AG09319 (cell line): ENCODE results near the gene NUDT4.

ENCODE experiments used
- DNase-seq: peaks from one replicate; pipeline ENCODE4 v3.0.0-alpha.2; 2010; ENCODE audit warnings: low read depth; ENCODE audit errors: extremely low read depth
- CTCF ChIP-seq: IDR thresholded peaks from 2 replicates; pipeline ENCODE4 v1.5.1; 2011; ENCODE audit warnings: low read depth, mild to moderate bottlenecking, inconsistent platforms, low read length, moderate library complexity

NUDT4 gene

GRCh38 chr12:93358821-93359220 is 18.9 kb upstream of the NUDT4 start:
- no peak for DNase-seq
- TF ChIP-seq CTCF: no peak

GRCh38 chr12:93360688-93361087 is 17.0 kb upstream of the NUDT4 start:
- no peak for DNase-seq
- no peak for TF ChIP-seq CTCF

GRCh38 chr12:93361151-93361919 is 16.4 kb upstream of the NUDT4 start:
- no peak for TF ChIP-seq CTCF
- no peak for DNase-seq

- TF ChIP-seq CTCF: no peak
- no peak for DNase-seq
These were observed 13.9 kb upstream of the NUDT4 start for GRCh38 chr12:93363841-93364297.

- no peak for TF ChIP-seq CTCF
- no peak for DNase-seq
These were observed 11.9 kb upstream of the NUDT4 start for GRCh38 chr12:93365616-93366405.

GRCh38 chr12:93366422-93366821 is 11.3 kb upstream of the NUDT4 start:
- no peak for TF ChIP-seq CTCF
- no peak for DNase-seq

- no peak for DNase-seq
These were observed 9.0 kb upstream of the NUDT4 start for GRCh38 chr12:93368766-93369165.

More at GRCh38 chr12:93368766-93369165, 9.0 kb upstream of the NUDT4 start:
- TF ChIP-seq CTCF: no peak
